Suppressor macrophage (primary cell): ENCODE data around the gene PRKAR2A.

Source experiments
- DNase-seq, 4 experiments: peaks; one replicate each; pipeline ENCODE4 v3.0.0-alpha.2; 2020 to 2022
- total RNA-seq, 17 experiments: gene quantifications; one replicate each; lab custom pipeline; 2026; ENCODE audit warnings: mixed read lengths in 6 of 17, inconsistent platforms in 3 of 17; lab: John Stamatoyannopoulos, UW

PRKAR2A gene
- total RNA-seq = 56.5 to 155 (median 127) reads per million in 17 experiments

DNA sequence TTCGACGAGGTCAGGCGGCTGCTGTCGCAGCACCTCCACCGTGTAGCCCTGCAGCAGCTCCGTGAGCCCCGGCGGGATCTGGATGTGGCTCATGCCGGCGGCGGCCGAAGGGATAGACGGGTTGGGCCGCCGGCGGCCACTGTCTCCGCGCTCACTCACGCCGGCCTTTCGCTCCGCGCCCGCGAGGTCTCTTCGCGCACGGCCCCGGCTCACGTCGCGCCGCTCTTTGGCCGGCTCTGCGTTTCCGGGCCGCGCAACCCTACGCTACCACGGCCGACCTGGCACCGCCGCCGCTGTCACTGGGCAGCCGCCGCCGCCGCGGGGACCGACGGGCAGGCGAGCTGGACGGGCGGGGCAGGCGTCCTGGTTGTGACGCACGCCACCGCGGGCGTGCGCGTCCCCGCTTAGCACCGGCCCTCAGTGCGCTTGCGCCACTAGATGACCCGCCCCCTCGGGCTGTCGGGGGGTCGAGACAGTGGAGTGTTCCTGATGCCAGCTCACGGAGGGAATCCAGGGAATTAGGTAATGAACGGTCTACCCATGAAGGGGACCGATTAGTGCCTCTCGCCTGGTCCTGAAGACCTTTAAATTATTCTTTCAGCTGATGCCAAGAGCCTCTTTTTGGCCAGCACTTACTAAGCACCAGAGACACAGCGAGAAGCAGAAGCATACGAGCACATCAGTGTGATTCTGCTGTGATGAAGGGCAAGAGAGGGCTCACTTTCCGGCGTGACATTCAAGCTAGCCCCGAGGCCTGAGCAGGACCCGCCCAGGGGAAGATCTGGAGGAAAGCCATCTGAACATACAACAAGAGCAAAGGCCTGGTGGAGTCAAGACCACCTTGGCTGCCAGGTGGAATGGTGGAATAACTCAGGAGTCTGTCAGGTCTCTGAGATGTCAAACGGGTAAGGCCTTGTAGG is at the start of gene PRKAR2A:
TSS of gene PRKAR2A (minus strand) at position 371 of the 920 bp plus-strand sequence. CDS start at position 93, 278 bp downstream.
- DNase-seq = peak; percentile 95 to 98 (median 97)

DNA sequence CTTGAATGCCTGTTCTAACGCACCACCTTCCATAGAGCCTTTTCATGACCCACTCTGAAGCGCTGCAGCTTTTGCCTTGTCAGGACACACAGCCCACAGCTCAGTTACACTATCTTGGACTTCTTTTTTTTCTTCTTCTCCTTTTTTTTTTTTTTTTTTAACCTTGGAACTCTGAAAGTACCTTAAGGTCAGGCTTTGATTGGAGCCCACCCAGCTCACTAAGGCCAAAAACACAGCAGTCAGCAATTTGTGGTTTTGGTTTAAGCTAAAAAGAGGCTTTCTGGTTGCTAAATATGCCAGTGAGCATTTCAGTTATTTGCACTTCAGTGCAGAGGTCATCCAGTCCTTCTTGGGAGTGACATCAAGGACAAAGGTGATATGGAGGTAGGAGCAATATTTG is 49.3 kb upstream of the PRKAR2A start:
- DNase-seq = peak; percentile 50 to 72 (median 68)

GRCh38 chr3:48894516-48894915 is 46.8 kb upstream of the PRKAR2A start:
- no peak for DNase-seq

- no peak for DNase-seq
Measured at GRCh38 chr3:48891606-48892005, 43.9 kb upstream of the PRKAR2A start.

DNA sequence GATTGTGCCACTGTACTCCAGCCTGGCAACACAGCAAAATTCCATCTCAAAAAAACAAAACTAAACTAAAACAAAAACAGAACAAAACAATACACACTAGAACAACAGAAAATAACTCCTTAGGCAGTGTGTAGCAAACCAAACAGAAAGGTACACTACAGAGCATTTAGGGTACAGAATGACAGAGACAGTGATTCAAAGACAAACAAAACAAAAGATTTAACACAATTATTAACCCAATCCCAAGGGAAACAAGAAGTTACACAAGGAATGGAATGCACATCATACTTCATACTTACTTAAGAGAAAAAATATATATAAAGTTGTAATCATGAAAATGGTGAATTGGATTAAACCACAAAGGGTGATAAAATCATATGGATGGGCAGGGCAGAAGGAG is 38.1 kb upstream of the PRKAR2A start:
- DNase-seq = no peak

DNA sequence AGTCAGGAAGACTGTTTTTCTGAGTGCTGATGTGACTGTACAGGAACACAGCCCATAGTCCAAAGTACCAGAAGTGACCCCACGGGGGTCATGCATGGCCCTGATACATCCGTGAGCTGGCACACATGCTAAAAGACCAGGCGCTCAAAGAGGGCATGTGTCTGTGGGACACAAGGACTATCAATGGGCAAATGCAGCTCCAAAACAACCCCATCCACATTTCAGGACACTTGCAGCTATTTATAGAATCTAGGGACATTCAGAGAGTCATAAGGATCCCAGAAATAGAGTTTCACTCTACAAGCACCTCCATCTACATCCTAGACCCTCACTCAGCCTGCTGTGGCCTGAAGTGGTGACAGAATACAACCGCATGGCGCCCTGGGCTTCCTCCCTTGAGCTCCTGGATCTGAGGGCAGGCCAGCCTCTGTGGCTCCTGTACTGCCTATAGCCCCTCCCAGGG is 34.0 kb upstream of the PRKAR2A start:
- no peak for DNase-seq

GRCh38 chr3:48881006-48881405 is 33.3 kb upstream of the PRKAR2A start:
- DNase-seq = no peak

DNA sequence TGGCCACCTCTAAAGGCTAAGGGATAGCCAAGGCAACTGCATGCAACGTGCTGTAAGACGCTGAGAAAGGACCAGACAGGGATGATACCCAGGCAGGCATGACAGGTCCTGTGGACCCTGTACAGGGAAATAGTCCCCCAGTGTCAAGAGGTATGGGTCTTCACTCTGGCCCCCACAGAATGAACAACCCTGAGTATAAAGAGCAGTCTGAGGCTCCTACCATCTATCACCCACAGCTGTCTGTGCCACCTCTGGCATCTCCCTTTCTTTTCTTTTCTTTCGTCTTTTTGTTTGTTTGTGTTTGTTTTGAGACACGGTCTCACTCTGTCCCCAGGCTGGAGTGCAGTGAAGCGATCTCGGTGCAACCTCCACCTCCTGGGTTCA is 32.3 kb upstream of the PRKAR2A start:
- DNase-seq = no peak

DNA sequence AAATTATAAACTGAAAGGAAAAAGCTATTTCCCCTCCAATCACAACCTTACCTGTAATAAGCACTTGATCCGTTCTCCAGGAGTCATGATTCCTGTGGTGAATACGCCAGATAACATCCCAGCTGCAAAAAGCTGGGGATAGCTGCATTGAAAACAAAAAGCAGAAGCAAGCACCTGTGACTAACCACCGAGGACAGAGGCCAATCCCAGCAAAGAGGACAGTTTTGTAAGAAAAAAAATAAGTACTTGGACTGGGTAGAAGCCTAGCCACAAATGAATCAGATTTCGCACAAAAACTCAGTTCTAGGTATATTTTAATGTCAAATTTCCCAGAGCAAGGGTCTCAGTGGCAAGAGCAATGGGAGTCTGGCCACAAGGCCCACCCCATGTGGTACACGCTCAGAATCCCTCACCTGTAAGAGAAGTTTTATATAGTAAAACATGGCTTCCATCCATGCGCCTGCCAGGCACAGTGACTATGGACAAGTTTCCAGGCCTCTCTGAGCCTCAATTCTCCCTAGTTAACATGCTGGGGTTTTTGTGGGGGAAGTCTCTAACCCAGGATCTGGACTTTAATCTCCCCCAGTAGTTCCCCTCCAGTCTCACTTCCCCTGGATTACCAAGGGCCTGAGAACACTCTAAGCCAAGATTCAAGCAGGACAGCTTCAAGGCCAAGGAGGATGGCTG is 31.8 kb upstream of the PRKAR2A start:
- peak in 3 of 4 experiments; percentile 14 to 34 (median 32) for DNase-seq

DNA sequence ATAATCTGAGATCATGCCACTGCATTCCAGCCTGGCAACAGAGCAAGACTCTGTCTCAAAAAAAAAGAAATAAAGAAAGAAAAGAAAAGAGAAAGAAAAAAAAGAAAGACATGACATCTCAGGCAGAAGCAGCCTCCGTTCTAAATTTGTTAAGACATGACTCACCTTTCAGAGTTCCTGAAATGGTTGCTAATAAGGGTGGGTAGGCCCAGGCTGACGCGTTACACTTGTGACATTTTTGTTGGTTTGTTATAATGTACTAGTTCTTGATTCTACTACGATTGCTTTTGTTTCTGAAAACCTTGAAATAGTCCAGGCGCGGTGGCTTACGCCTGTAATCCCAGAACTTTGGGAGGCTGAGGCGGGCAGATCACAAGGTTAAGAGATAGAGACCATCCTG is 30.0 kb upstream of the PRKAR2A start:
- DNase-seq = peak; percentile 48 to 81 (median 68)

DNA sequence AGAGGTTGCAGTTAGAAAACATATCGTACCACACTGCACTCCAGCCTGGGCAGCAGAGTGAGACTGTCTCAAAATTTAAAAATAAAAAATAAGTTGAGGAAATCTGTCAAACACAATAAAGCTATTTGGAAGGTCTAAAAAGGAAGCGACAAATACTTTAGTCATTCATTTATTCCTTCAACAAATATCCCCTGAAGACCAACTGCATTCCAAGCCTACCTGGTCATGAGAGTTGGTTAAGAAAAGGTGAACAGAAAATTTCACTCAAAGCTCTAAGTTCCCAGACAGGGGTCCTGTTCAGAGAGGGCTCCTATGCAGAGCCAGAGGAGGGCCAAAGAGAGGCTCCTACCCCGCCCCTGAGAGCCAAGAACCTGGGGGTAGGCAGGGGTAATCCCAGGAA is 15.4 kb upstream of the PRKAR2A start:
- no peak for DNase-seq

- DNase-seq = peak; percentile 9 to 57 (median 48)
Measured at GRCh38 chr3:48859206-48859605, 11.5 kb upstream of the PRKAR2A start.

DNA sequence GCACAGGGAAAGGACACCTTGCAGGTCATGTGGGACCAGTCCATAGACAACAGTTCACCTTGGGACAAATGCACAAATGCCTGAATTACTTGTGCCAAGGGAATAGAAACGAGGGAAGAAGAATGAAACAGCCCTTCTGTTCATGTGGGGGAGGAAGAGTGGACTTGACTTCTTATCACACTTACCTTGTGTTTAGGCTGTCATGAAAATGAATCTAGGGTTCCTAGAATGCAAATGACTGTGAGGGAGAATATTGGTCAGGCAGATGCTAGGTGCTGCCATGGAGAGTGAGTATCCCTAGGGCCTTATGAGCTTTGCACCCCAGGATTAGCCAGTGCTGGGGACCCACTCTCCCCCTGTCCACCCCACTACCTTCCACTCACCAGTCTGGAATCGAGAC is 11.0 kb upstream of the PRKAR2A start:
- no peak for DNase-seq

DNA sequence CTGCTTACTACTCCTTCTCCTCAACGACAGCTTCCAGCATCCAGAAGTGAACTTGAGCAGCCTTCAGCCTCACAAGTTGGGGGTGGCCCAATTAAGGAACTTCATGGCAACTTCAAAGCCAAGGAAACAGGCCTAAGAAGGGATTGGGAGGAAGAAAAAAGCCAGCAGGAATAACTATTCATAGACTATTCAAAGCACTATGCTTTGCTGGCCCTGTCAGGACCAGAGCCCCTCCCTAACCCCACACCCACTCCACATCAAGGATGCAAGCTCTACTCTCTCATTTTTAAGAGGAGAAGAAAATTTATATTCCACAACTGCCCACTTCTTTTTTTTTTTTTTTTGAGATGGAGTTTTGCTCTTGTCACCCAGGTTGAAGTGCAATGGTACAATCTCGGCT is 10.0 kb upstream of the PRKAR2A start:
- peak; percentile 9 to 33 (median 24) for DNase-seq

DNA sequence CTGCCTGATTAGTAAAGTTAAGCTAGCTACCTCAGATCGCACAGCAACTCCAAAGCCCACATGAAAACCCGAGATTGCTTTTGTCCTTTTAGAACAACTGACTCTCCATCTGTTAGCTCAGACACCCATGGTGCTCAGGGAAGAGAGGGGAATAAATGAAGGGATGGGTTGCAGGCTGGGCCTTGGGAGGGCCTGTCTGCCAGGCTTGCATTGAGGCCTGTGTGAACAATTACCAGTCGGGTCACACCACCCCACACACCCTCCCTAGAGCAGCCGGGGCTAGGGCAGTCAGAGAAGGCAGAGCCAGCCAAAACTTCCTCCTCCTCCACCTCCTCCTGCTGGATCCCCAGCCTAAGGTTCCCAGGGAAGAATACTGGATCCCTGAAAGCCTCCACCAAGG is 8.8 kb upstream of the PRKAR2A start:
- DNase-seq = no peak

DNA sequence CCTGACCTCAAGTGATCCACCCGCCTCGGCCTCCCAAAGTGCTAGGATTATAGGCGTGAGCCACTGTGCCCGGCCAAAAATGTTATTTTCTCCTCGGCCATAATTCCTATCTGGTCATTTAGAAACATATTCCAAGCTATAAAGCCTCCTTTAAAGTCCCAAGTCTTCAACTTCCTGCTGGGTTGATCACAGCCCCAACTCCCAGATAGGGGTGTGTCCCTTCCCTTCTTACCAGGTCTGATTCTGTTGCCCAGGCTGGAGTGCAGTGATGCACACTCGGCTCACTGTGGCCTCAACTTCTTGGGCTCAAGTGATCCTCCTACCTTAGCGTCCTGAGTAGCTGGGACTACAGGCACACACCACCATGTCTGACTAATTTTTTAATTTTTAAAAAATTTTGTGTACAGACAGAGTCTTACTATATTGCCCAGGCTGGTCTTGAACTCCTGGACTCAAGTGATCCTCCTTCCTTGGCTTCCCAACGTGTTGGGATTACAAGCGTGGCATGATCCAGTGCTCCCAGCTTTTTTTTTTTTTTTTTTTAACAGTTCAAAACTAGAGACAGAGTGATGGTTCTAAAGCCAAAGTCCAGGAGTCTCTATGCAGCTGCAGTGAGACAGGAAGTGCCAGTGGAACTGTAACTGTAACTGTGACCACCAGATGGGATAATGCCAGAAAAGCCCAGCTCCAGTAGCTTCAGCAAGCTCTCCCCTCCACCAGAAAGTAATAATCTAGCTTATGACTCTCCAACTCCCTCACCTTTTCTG is 8.2 kb upstream of the PRKAR2A start:
- no peak for DNase-seq

DNA sequence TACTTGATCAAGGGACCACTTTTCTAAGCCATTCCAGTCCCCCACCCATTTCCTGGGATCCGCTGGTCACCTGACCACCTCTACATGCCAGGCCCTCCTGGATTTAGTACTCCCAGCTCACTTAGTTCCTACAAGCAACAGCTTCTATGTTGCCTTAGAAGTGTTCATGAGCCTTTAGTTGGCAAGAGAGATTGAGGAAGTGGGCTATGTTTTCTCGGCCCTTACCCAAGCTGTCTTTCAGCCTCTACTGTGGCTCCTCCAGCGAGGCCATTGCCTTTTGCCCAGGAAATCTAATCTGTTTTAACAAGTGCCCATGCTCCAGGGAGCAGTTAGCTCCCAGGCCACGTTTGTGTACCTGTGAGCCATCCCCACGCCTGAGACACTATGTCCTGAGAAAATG is 4.5 kb upstream of the PRKAR2A start:
- no peak for DNase-seq

DNA sequence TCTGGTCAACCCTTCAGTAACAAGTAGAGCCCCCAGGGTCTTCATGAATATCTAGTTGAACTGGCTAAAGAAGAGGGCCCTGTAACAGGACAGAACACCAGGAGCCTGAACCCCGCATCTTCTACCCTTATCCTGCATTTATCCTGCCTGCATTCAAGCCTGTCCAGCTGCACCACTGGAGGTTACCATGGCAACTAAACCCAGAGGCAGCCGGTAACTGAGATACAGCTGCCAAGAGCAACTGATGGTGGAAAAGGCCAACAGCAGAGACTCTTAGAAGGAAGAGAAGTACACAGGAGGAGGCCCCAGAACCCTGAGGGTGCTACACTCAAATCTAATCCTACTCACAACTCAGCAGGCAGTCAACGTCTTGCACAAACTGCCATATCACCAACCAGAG is 3.7 kb upstream of the PRKAR2A start:
- DNase-seq = no peak

GRCh38 chr3:48848816-48849515 is 1.3 kb upstream of the PRKAR2A start:
- DNase-seq = no peak

- peak; percentile 56 to 81 (median 68) for DNase-seq
Measured at GRCh38 chr3:48847053-48847503, 596 bp downstream of the PRKAR2A start.

GRCh38 chr3:48845170-48845569 is 2.5 kb downstream of the PRKAR2A start:
- peak in 3 of 4 experiments; percentile 11 to 21 (median 17) for DNase-seq

- DNase-seq = no peak
Measured at GRCh38 chr3:48837163-48837562, 10.5 kb downstream of the PRKAR2A start.
